Stomach smooth muscle (tissue), 2 donors: ENCODE measurements around the gene CLCN7.

Source experiments
- H3K27ac ChIP-seq: one replicate; pipeline ENCODE4 v1.7.0; 2013; ENCODE audit warnings: mild to moderate bottlenecking, low read length, inconsistent platforms
- H3K27me3 ChIP-seq, 2 donors: one replicate each; pipeline ENCODE4 v1.7.0; 2013; ENCODE audit warnings: low read length in 2 of 2; ENCODE audit not compliant: insufficient read depth in 2 of 2, control insufficient read depth in 1 of 2
- H3K36me3 ChIP-seq, 2 donors: one replicate each; pipeline ENCODE4 v1.7.0; 2013; ENCODE audit warnings: low read length in 2 of 2; ENCODE audit not compliant: control insufficient read depth in 2 of 2, insufficient read depth in 2 of 2
- H3K4me1 ChIP-seq: one replicate; pipeline ENCODE4 v1.7.0; 2013; ENCODE audit warnings: low read length; ENCODE audit not compliant: control insufficient read depth, insufficient read depth
- H3K4me3 ChIP-seq, 2 donors: one replicate each; pipeline ENCODE4 v1.7.0; 2013; ENCODE audit warnings: low read length in 2 of 2
- H3K9ac ChIP-seq, 2 donors: one replicate each; pipeline ENCODE4 v1.7.0; 2013; ENCODE audit warnings: low read length in 2 of 2, mild to moderate bottlenecking in 1 of 2
- H3K9me3 ChIP-seq, 2 donors: one replicate each; pipeline ENCODE4 v1.7.0; 2013; ENCODE audit warnings: low read length in 2 of 2; ENCODE audit not compliant: control insufficient read depth in 2 of 2
- donor health status: healthy.
- donor health status: Pancreatic carcinoma.

The CLCN7 gene

DNA sequence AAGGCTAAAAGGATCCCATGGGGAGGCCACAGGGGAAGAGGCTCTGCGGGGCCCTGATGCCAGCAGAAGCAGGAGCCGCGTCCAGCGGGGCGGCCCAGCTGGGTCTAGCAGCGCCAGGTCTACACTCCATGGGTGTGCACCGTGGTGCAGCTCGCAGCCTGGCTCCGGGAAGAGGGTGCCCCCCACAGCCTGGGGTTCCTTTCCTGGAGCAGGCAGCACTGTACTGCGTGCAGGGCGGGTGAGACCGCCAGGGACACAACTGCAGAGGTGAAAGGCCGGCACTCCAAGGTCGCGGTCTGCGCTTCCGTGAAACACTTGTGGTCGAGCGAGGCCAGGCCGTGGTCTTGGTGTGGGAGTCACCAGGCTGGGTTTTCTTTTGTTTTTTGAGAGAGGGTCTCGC lies 24.0 kb downstream of the CLCN7 start:
- no peak overlapping the region for H3K9ac ChIP-seq
- H3K4me1 ChIP-seq, result no peaks in the 10 kb centered on the region
- H3K27me3 ChIP-seq, result no peaks in the 10 kb centered on the region
- no peak overlapping the region for H3K4me3 ChIP-seq
- H3K9me3 ChIP-seq, result no peaks in the 10 kb centered on the region
- H3K36me3 ChIP-seq, result peaks cover 16 to 37% of the 10 kb centered on the region in 2 donors
- H3K27ac ChIP-seq, result no peak overlapping the region

DNA sequence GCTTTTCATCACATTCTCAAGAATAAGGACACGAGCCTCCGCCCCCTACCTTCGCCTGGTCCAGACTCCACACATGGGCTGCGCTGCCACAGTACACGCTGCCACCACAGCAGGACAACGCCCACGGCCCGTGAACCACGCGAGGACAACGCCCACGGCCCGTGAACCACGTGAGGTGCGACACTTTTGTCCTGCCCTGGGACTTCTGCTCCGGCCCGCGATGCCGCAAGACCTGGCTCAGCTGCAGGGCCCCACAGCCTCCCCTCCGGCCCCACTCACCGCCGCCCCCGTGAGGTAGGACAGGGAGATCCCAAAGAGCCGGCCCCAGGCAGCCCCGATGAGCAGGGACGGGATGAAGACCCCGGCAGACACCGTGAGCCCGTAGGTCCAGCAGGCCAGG lies 24.6 kb downstream of the CLCN7 start:
- Histone ChIP-seq H3K4me1 (no peaks in the 10 kb centered on the region), H3K4me3 (no peak overlapping the region), H3K9ac (no peak overlapping the region), H3K36me3 (peaks cover 16 to 38% of the 10 kb centered on the region in 2 donors), H3K27ac (no peak overlapping the region), H3K27me3 (no peaks in the 10 kb centered on the region), H3K9me3 (no peaks in the 10 kb centered on the region)

DNA sequence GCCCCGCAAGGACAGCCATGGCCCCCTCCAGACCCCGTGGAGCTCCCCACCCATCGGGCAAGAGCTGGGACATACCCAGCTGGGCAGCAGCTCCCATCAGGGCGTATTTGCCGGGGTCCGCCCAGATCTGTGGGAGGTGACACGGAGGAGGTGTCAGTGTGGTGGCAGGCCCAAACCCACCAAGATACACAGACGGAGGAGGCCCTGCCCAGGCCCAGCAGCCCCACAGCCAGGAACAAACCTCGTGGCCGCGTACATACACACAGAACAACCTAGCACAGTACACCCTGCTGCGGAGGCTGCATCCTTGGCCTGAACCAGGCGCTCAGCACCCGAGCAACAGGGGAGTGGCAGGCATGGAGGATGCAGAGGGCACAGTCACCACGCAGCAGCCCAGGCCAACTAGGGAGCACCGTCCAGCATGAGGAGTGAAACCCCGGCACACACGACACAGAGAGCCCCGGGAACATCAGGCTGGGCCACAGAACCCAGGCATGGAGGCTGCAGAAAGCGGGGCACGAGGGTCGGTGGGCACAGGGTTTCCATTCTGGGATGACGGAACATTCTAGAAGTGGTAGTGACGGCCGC lies 25.5 kb downstream of the CLCN7 start:
- Histone ChIP-seq H3K4me3 (no peak overlapping the region), H3K9me3 (no peaks in the 10 kb centered on the region), H3K4me1 (no peaks in the 10 kb centered on the region), H3K27me3 (no peaks in the 10 kb centered on the region), H3K36me3 (peaks cover 16 to 32% of the 10 kb centered on the region in 2 donors), H3K27ac (no peak overlapping the region), H3K9ac (no peak overlapping the region)

DNA sequence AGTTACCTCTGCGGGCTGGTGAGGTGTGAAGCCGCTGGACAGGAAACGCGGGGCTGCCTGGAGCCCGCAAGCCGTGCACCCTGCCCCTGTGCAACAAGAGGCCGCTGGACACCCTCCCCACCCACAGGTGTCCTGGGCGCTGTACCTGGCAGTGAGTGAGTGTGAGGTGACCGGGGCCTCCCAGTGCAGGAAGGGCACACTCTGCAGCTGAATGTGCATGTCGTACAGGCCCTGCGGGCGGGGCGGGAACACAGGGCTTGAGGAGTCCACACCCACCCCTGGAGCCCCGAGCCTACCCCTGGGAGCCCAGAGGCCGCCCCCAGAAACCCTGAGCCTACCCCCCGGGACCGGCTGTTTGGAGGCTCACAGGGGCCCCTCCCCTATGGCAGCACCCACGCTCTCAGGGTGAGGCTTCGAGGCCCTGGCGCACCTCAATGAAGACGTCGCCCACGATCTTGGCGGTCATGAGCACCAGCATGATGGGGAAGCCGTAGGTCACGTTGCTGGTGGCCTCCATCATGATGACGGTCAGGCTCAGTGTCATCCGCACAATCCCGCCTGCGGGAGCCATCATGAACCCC lies 26.2 kb downstream of the CLCN7 start:
- H3K9me3 ChIP-seq, result no peaks in the 10 kb centered on the region
- H3K27me3 ChIP-seq, result no peaks in the 10 kb centered on the region
- peaks cover 13 to 31% of the 10 kb centered on the region in 2 donors for H3K36me3 ChIP-seq
- H3K4me3 ChIP-seq, result no peak overlapping the region
- H3K4me1 ChIP-seq, result no peaks in the 10 kb centered on the region
- no peak overlapping the region for H3K9ac ChIP-seq
- H3K27ac ChIP-seq, result no peak overlapping the region

DNA sequence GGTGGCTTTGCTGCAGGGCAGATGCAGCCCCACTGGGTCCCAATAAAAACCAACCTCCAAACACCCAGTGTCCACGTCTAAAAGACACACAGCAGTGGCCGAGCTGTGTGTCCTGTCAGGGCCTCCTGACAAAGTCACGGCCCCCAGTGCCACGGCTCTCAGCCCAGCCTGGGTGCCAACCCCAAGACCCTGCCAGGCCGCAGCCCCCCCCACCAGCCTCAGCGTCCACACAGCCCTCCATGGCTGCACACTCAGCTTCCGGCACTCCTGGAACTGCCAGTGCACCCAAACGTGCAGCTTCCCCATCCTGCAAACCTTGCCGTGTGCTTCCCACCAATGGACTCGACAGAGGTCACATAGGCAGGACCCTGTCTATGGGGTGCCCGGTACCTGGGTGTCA lies 26.9 kb downstream of the CLCN7 start:
- peaks cover 11 to 29% of the 10 kb centered on the region in 2 donors for H3K36me3 ChIP-seq
- no peak overlapping the region for H3K27ac ChIP-seq

DNA sequence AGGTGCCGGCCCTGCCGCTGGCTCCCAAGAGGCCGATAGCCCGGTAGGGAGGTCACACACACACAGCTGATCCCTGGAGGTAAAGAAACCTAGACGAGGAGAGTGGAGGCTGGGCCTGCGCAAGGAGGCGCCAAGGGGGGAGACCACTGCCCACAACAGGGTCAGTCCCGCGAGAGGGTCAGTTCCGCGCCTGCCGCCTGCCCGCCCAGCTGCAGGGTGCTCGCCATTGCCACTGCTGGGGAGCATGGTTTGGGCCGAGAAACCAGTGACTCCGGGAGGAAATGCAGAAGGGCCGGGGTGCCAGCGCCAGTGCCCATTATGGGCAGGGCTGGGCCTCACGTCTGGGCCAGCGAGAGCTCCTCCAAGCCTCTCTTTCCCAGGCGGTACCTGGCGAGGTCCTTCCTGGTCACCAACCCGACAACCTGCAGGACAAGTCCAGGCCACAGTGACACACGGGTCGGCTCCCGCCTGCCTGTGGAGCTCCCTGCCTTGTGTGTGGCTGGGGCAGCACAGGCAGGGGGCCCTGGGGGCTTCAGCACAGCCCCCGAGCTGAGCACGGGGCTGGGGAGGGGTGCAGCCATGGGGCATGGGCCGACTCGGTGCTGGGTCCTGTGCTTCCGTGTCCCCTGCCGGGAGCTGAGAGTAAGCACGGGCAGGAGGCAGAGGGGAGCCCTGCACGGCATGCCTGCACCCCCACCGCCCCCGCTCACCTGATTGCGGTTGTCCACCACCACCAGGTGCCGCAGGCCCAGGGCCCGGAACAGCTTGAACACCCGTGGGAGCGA lies 28.3 kb downstream of the CLCN7 start:
- no peaks in the 10 kb centered on the region for H3K4me1 ChIP-seq
- no peak overlapping the region for H3K9ac ChIP-seq
- H3K27me3 ChIP-seq, result no peaks in the 10 kb centered on the region
- no peak overlapping the region for H3K27ac ChIP-seq
- no peaks in the 10 kb centered on the region for H3K9me3 ChIP-seq
- H3K4me3 ChIP-seq, result no peak overlapping the region
- H3K36me3 ChIP-seq, result peaks cover 5 to 18% of the 10 kb centered on the region in 2 donors

More for the DNA sequence above, 26.9 kb downstream of the CLCN7 start:
- Histone ChIP-seq H3K4me1 (no peaks in the 10 kb centered on the region), H3K27me3 (no peaks in the 10 kb centered on the region), H3K9me3 (no peaks in the 10 kb centered on the region), H3K4me3 (no peak overlapping the region), H3K9ac (no peak overlapping the region)

DNA sequence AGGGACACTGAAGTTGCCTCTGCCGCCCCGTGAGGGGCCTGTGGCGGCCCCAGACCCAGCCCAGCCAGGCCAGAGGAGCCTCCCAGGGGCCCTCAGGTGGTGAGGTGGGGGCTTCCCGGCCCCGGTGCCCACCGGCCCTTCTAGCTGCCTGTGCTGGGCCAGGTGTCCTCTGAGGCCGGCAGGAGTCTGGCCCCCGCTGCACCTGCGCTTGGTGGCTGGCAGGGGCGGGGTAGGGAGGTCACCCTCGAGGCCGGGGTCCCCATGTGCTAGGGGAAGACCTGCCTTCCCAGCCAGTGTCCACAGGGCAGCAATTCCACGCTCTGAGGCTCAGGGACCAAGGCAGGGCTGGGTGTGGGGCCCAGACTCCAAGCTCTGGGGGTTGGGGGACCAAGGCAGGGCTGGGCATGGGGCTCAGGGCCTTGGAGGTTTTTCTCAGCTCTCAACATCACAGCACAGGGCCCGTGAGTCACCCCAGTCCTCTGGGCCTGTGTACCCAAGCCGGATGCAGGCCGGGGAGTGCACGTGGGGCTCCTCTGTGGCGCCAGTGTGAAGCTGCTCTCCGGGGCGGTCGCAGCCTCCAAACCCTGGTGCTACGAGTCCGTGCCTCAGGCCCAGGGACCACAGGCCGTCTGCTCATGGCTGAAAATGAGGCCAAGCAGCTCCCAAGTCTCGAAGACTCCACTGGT lies 29.2 kb downstream of the CLCN7 start:
- no peaks in the 10 kb centered on the region for H3K9me3 ChIP-seq
- H3K9ac ChIP-seq, result no peak overlapping the region
- peaks cover 5 to 11% of the 10 kb centered on the region in 2 donors for H3K36me3 ChIP-seq
- H3K4me3 ChIP-seq, result no peak overlapping the region
- H3K27me3 ChIP-seq, result no peaks in the 10 kb centered on the region
- no peak overlapping the region for H3K27ac ChIP-seq
- no peaks in the 10 kb centered on the region for H3K4me1 ChIP-seq

DNA sequence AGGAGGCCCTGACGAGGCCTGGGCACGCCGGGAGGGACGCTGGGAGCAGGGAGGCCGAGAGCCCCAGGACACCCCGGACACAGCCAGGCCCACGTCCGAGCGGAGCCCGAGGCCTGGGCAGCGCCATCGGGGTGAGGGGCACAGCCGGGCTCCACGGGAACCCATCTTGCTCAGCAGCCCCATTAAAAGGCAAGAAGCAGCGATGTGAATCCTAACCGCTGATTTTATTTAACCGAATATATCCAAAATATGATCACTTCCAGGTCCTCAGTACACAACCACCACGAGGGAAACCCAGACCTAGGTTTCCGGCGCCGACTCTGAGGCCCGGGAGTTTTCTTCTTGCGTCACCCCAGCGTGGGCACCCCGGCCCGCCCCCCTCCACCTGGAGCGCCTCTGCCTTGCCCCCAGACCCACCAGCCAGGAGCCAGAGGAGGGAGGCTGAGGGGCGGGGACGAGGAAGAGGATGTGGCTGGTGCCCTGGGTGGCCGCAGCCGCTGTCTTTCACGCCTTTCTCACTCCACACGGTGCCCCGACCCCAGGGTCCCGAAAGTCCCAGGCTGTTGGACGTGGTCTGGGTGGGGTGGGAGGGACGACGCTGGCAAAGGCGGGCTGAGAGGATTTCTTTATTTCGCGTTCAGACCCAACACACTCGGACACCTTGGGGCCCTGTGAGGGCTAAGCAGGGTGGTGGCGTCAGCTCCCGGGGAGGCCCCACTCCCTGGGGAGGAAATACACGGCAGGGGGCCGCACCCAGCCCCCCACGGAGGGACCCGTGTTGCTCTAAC lies 29.9 kb downstream of the CLCN7 start:
- no peak overlapping the region for H3K4me3 ChIP-seq
- no peak overlapping the region for H3K9ac ChIP-seq
- peaks cover 5 to 10% of the 10 kb centered on the region in 2 donors for H3K36me3 ChIP-seq
- H3K4me1 ChIP-seq, result no peaks in the 10 kb centered on the region
- no peak overlapping the region for H3K27ac ChIP-seq
- H3K9me3 ChIP-seq, result no peaks in the 10 kb centered on the region
- no peaks in the 10 kb centered on the region for H3K27me3 ChIP-seq

DNA sequence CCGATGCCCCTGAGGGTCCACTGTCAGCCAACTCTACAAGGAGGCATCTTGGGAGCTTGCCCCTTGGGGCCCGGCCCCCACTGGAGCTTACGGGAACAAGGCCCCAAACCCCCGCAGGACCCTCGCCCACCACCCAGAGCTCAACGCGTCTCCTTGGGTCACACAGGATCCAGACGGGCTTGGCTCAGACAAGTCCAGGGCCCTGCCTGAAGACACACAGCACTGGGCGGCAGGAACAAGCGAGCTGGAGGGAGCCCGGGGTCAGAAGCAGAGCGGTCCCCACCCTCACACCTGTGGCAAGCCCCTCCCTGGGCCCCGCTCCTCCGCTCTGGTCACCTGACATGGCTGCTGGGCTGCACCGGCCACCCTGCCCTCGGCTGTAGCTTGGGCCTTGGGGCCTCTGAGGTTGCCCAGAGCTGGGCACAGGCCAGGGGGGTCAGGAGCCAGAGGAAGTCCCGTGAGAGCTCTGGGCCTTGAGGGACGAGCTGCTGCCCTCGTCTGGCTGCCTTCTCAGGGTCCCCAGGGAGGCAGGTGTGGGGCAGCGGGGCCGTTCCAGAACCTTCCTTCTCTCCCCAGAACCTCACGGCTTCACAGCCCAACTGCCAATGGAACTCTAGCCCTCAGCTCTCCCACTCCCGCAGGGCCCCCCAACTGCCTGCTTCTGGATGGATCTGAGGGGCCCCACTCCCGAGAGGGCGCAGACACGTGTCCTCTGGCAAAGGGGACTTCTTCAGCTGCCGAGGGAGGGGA lies 30.7 kb downstream of the CLCN7 start, which contains the start of gene CCDC154:
Gene CCDC154, minus strand, starts transcription at position 577 of the 750 bp plus-strand sequence. Its CDS starts 234 bp downstream, at position 343.
- H3K27ac ChIP-seq, result no peak within 1 kb of the TSS
- no peaks in the 10 kb centered on the region for H3K4me1 ChIP-seq
- H3K4me3 ChIP-seq, result no peak within 1 kb of the TSS
- no peaks in the 10 kb centered on the region for H3K9me3 ChIP-seq
- H3K27me3 ChIP-seq, result no peaks in the 10 kb centered on the region
- peaks cover 0 to 8% of the 10 kb centered on the region in 2 donors for H3K36me3 ChIP-seq
- H3K9ac ChIP-seq, result no peak within 1 kb of the TSS
